BLaER1 (cell line): ENCODE measurements around the gene GALNT3.
A peak's percentile ranks its signal among the peaks of the same experiment; 100 is the strongest.

ENCODE experiments used
- H3K27ac ChIP-seq: shearing (Covaris generic); formaldehyde crosslinking; 2 replicates; pipeline ENCODE4 v1.8.1; 2022
- H3K27me3 ChIP-seq: shearing (Covaris generic); formaldehyde crosslinking; 2 replicates; pipeline ENCODE4 v1.8.1; 2022
- H3K36me3 ChIP-seq: shearing (Covaris generic); formaldehyde crosslinking; 2 replicates; pipeline ENCODE4 v1.8.1; 2022
- H3K4me1 ChIP-seq: shearing (Covaris generic); formaldehyde crosslinking; 2 replicates; pipeline ENCODE4 v1.8.1; 2022
- H3K4me2 ChIP-seq: shearing (Covaris generic); formaldehyde crosslinking; 2 replicates; pipeline ENCODE4 v1.8.1; 2022
- H3K4me3 ChIP-seq: shearing (Covaris generic); formaldehyde crosslinking; 2 replicates; pipeline ENCODE4 v1.8.1; 2022
- H3K9ac ChIP-seq: shearing (Covaris generic); formaldehyde crosslinking; 2 replicates; pipeline ENCODE4 v1.8.1; 2022
- H3K9me3 ChIP-seq: shearing (Covaris generic); formaldehyde crosslinking; 2 replicates; pipeline ENCODE4 v1.8.1; 2022
- H4K20me1 ChIP-seq: shearing (Covaris generic); formaldehyde crosslinking; 2 replicates; pipeline ENCODE4 v1.8.1; 2022
- Cebpa-rat ChIP-seq: shearing (Covaris generic); IDR thresholded peaks from 2 replicates; pipeline ENCODE4 v1.8.1; 2022

GALNT3 gene

DNA sequence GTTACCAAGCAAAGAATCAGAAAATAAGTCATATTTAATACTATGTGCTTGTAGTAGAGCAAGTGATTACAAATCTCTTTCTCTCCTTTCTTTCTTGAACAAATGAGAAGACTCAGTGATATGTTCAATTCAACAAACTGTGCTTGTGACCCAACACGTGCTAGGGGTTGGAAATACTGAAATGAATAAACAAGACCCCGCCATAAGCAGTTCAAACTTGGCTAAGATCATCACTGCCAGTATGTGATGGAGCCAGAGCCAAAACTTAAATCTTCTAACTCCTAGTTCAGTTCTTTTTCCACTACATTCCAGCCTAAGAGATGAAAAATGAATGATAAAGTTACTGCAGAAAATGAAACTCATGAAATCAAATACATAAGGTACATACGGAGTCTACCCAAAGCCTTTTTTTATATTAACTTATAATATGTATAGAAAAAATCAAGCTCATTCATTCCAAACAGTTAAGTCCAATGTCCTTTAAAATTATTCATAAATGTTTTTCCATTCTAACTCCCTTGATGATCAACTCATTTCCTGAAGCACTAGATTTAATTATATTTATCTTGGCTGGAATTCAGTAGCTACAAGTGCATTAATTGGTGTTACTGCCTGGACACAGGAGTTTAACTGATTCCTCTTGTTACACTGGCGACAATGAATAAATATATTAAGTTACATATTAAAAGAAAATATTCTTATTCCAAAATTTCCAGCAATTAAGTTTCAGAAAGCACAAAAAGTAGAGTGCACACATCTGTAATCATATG is 36.0 kb downstream of the GALNT3 start:
- Histone ChIP-seq H3K4me2 (no peak overlapping the region), H4K20me1 (no peaks in the 10 kb centered on the region), H3K4me1 (no peaks in the 10 kb centered on the region), H3K27me3 (no peaks in the 10 kb centered on the region), H3K27ac (no peak overlapping the region), H3K4me3 (no peak overlapping the region), H3K9me3 (no peaks in the 10 kb centered on the region), H3K9ac (no peak overlapping the region), H3K36me3 (peaks cover 9% of the 10 kb centered on the region)
- no peak for TF ChIP-seq Cebpa-rat

DNA sequence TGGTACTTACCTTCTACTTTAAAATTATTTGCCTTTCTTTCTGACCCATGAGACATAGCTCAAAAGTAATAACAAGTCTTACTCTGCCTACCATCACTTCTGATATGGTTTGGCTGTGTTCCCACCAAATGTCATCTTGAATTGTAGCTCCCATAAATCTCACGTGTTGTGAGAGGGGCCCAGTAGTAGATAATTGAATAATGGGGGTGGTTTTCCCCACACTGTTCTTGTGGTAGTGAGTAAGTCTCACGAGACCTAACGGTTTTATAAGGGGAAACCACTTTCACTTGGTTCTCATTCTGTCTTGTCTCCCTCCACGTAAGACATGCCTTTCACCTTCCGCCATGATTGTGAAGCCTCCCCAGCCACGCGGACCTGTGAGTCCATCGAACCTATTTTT is 47.5 kb downstream of the GALNT3 start:
- no peak overlapping the region for H3K4me3 ChIP-seq
- H4K20me1 ChIP-seq, result no peaks in the 10 kb centered on the region
- no peaks in the 10 kb centered on the region for H3K9me3 ChIP-seq
- H3K27ac ChIP-seq, result no peak overlapping the region
- peaks cover 10% of the 10 kb centered on the region; the same call in 1 of the 2 replicates for H3K36me3 ChIP-seq
- H3K9ac ChIP-seq, result no peak overlapping the region
- H3K27me3 ChIP-seq, result no peaks in the 10 kb centered on the region
- H3K4me2 ChIP-seq, result no peak overlapping the region
- TF ChIP-seq Cebpa-rat, result no peak
- H3K4me1 ChIP-seq, result no peaks in the 10 kb centered on the region

DNA sequence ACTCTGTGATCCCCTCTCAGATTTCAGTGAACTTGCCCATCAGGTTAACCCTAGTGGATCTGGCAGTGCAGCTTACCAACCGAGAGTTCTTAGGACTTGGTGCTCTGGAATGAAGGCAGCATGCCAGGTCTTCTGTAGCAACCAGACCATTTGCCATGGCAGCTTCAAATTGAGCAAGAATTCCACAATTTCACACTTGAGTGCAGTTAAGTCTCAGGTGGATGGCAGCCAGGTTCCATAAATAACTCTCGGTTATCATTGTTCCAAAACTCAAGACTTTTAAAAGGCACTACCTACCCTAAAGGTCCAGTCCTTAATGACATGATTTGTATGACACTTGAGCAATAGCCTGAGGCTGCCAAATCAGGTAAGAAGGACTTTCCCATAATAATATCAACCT is 48.1 kb downstream of the GALNT3 start:
- Histone ChIP-seq H3K36me3 (peaks cover 10% of the 10 kb centered on the region; the same call in 1 of the 2 replicates), H3K4me2 (no peak overlapping the region), H4K20me1 (no peaks in the 10 kb centered on the region), H3K4me3 (no peak overlapping the region), H3K4me1 (no peaks in the 10 kb centered on the region), H3K27me3 (no peaks in the 10 kb centered on the region), H3K9ac (no peak overlapping the region), H3K27ac (no peak overlapping the region), H3K9me3 (no peaks in the 10 kb centered on the region)
- no peak for TF ChIP-seq Cebpa-rat

DNA sequence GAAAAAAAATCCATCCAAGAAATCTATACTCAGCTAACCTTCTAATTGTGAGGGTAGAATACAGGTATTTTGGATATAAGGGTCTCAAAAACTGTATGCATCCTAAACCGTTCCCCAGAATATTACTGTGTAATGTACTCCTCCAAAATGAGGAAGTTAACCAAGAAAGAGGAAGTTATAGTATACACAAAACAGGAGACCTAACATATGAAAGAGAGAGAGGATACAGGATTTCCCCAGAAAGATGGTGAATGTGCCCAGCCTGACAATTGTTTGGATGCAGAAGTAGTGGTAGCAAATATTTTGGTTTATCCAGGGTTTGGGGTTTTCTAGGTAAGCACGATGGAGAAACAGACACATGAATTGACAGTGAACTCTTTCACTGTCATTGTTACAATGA is 50.6 kb downstream of the GALNT3 start:
- Histone ChIP-seq H3K36me3 (peaks cover 10% of the 10 kb centered on the region; the same call in 1 of the 2 replicates), H3K4me1 (no peaks in the 10 kb centered on the region), H3K9me3 (no peaks in the 10 kb centered on the region), H3K4me2 (no peak overlapping the region), H3K4me3 (no peak overlapping the region), H4K20me1 (no peaks in the 10 kb centered on the region), H3K27ac (no peak overlapping the region), H3K27me3 (no peaks in the 10 kb centered on the region), H3K9ac (no peak overlapping the region)
- TF ChIP-seq Cebpa-rat, result no peak

DNA sequence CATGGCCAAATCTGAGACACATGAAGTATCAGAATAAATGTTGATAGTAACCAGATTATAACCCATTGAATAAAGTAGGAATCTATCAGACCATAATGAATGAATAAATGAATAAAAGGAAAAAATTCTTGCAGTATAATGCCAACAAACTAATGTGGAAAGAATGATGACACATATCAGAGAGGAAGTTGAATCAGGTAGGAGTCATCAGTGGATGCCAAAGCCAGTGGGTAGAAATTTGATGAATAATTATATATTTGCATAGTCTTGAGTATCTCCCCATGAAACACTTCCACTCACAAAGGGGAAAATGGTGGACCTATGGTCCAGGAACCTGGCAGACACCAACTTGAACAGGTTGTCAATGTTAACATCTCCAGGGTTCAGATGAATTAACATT is 68.6 kb downstream of the GALNT3 start:
- H3K9ac ChIP-seq, result no peak overlapping the region
- H3K4me2 ChIP-seq, result no peak overlapping the region
- no peaks in the 10 kb centered on the region for H3K36me3 ChIP-seq
- no peaks in the 10 kb centered on the region for H3K4me1 ChIP-seq
- no peak overlapping the region for H3K27ac ChIP-seq
- no peaks in the 10 kb centered on the region for H3K27me3 ChIP-seq
- TF ChIP-seq Cebpa-rat, result no peak
- H4K20me1 ChIP-seq, result no peaks in the 10 kb centered on the region
- H3K4me3 ChIP-seq, result no peak overlapping the region
- H3K9me3 ChIP-seq, result no peaks in the 10 kb centered on the region

DNA sequence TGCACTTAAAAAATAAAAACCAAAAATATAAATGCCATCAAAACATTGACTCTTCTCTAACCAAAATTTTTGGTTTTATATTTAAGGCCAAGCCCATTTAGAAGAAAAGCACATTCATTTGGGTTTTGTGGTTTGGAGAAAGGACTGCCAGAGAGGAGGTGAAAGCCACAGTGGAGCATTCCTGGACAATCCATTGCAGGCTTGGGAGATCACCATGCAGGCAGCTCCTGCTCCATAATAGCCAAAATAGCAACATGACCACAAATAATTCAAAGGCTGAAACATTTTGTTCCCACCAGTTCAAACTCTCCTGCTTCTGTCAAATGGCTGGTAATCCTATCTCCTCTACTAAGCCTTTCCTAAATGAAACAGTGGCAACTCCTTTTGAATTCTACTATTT is 73.5 kb downstream of the GALNT3 start:
- H3K36me3 ChIP-seq, result no peaks in the 10 kb centered on the region
- no peaks in the 10 kb centered on the region for H3K9me3 ChIP-seq
- no peak for TF ChIP-seq Cebpa-rat
- H3K4me3 ChIP-seq, result no peak overlapping the region
- H3K4me2 ChIP-seq, result no peak overlapping the region
- no peaks in the 10 kb centered on the region for H3K4me1 ChIP-seq
- H3K27ac ChIP-seq, result no peak overlapping the region
- H4K20me1 ChIP-seq, result no peaks in the 10 kb centered on the region
- H3K9ac ChIP-seq, result no peak overlapping the region
- H3K27me3 ChIP-seq, result no peaks in the 10 kb centered on the region

DNA sequence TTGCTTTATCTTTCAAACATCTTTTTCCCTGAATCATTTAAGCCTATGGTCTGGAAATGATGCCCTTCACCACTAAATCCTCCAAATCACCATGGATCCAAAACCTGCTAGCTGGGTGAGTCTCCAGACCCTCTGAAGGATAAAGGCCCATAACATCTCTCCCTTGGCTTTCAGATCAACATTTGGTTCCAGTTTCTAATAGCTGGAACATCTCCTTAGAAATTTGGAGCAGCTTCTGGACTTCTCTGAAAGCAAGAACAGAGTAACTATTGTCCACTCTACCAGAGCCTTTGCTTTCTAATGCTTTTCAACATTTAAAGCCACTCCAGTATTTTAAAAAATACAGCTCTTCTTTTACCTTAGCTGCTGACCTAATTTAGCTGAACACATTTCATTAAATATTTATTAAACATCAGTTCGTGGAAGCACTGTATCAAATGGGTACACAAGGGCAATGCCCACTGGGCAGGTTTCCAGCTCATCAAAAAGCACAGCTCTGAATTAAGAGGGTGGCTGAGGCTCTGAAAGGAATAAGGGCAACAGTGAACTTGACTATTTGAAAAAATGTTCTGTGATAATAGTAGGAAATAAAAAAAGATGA is 75.3 kb downstream of the GALNT3 start:
- Histone ChIP-seq H3K4me2 (no peak overlapping the region), H3K9ac (no peak overlapping the region), H3K9me3 (no peaks in the 10 kb centered on the region), H3K27me3 (no peaks in the 10 kb centered on the region), H3K4me3 (no peak overlapping the region), H4K20me1 (no peaks in the 10 kb centered on the region), H3K27ac (no peak overlapping the region), H3K4me1 (no peaks in the 10 kb centered on the region), H3K36me3 (no peaks in the 10 kb centered on the region)
- TF ChIP-seq Cebpa-rat, result no peak

DNA sequence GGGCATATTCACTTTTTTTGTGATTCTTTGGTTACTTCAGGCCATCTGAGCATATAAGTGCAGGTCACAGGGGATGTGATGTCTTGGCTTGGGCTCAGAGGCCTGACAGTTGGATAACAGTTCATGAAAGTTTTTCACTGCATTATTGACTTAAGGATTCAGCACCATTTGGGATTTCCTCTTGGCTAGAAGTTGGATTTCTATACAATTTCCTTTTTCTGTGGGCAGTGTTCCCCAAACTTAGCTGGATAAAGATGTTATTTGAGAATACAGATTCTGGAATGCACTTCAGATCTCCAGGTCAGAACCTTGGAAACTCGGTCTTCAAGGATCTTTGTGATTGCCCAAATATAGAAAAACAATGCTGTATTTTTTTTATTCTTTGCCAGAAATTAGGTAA is 78.0 kb downstream of the GALNT3 start:
- no peaks in the 10 kb centered on the region for H4K20me1 ChIP-seq
- H3K27ac ChIP-seq, result no peak overlapping the region
- H3K4me1 ChIP-seq, result no peaks in the 10 kb centered on the region
- no peaks in the 10 kb centered on the region for H3K36me3 ChIP-seq
- no peak overlapping the region for H3K4me2 ChIP-seq
- H3K9me3 ChIP-seq, result 0 out of 2 replicates have a peak, but pooled peaks cover 5% of the 10 kb centered on the region
- H3K27me3 ChIP-seq, result no peaks in the 10 kb centered on the region
- no peak overlapping the region for H3K9ac ChIP-seq
- H3K4me3 ChIP-seq, result no peak overlapping the region
- TF ChIP-seq Cebpa-rat, result no peak

DNA sequence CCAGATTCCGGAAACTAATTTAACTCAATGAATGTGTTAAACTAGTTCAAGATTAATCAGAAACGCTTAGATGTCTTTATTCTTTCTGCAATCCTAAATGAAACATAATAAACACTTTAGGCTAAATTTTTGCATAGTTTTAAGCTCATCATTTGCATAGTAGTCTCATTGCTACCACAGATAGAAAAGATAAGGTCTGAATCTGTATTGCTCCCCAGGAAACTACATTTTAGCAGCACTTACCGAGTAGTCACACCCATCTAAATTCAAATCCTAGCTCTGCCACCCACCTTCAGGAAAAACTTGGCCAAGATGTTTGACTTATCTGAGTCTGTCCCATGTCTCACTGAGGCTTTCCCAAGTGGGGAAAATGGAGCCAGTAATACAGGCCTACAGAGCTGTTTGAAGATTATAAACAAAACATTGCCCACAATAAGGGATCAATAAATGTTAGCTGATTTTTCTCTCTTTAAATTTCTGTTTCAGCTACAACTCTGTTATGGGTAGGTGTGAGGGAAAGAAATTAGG is 87.0 kb downstream of the GALNT3 start:
- TF ChIP-seq Cebpa-rat, result no peak
- peak overlapping the region; percentile 22 for H3K4me2 ChIP-seq

DNA sequence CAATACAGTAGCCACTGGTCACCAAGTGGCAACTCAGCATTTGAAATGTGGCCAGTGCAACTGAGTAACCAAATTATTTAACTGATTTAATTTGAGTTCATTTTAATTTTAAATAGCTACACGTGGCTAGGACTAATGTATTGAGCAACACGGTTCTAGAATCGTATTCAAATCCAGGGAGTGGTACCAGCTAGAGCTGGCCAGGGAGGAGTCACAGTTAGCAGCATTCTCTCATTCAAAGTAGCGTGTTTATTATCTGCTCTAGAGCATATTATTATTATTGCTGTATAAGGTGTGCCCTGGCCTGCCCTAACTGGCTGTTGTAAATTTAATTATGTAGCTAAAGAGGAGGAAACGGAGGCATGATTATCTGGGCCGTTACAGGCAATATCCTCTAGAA is 92.9 kb downstream of the GALNT3 start:
- no peaks in the 10 kb centered on the region for H3K27me3 ChIP-seq
- H3K4me3 ChIP-seq, result no peak overlapping the region
- peaks cover 18% of the 10 kb centered on the region for H3K4me1 ChIP-seq
- H3K4me2 ChIP-seq, result no peak overlapping the region
- no peaks in the 10 kb centered on the region for H3K36me3 ChIP-seq
- no peak for TF ChIP-seq Cebpa-rat
- H3K9ac ChIP-seq, result no peak overlapping the region
- no peak overlapping the region for H3K27ac ChIP-seq
- H3K9me3 ChIP-seq, result no peaks in the 10 kb centered on the region
- no peaks in the 10 kb centered on the region for H4K20me1 ChIP-seq

More for the DNA sequence above, 87.0 kb downstream of the GALNT3 start:
- Histone ChIP-seq H3K36me3 (no peaks in the 10 kb centered on the region), H3K9ac (no peak overlapping the region), H3K9me3 (0 out of 2 replicates have a peak, but pooled peaks cover 5% of the 10 kb centered on the region), H3K4me3 (no peak overlapping the region), H3K4me1 (peaks cover 11% of the 10 kb centered on the region), H4K20me1 (no peaks in the 10 kb centered on the region), H3K27me3 (no peaks in the 10 kb centered on the region), H3K27ac (no peak overlapping the region)
